ENCODE data around the gene DNAJC9. TPM values are rescaled to one million over a fixed set of nuclear protein-coding genes. Genes with fewer than 3 reads are reported as not detected.
A peak's percentile ranks its signal among the peaks of the same experiment; 100 is the strongest.

DNAJC9 gene
- total and polyA plus RNA-seq, 12 donors = 10.6 to 39.9 (median 13.7) TPM

DNA sequence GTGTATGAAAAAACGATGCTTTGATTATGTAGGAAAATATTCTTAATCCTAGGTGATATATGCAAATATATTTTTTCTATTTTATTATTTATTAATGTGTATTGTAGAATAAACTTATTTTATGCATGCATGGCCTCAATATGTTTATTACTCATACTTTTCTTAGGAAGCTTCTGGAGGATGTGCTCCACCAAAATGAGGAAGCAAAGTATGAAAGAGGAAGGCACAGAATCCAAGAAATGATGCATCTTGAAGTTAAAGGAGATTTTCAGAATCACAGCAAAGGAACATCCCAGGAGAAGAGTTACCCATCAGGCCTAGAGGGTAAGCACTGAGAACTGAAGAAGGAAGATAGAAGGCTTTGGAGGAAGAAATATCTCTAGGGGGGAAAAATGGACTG lies 40.4 kb upstream of the DNAJC9 start:
- no peaks in the 10 kb centered on the region for H3K36me3 ChIP-seq (replicated peaks in 1 of 2)
- no peaks in the 10 kb centered on the region for H3K9me3 ChIP-seq (replicated peaks in 1 of 3)
- TF ChIP-seq, protein P1, sequence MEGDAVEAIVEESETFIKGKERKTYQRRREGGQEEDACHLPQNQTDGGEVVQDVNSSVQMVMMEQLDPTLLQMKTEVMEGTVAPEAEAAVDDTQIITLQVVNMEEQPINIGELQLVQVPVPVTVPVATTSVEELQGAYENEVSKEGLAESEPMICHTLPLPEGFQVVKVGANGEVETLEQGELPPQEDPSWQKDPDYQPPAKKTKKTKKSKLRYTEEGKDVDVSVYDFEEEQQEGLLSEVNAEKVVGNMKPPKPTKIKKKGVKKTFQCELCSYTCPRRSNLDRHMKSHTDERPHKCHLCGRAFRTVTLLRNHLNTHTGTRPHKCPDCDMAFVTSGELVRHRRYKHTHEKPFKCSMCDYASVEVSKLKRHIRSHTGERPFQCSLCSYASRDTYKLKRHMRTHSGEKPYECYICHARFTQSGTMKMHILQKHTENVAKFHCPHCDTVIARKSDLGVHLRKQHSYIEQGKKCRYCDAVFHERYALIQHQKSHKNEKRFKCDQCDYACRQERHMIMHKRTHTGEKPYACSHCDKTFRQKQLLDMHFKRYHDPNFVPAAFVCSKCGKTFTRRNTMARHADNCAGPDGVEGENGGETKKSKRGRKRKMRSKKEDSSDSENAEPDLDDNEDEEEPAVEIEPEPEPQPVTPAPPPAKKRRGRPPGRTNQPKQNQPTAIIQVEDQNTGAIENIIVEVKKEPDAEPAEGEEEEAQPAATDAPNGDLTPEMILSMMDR (IDR thresholded peaks at IDR 0.05) = no peak
- H3K4me1 ChIP-seq (replicated peaks in 1 of 2) = no peaks in the 10 kb centered on the region
- H3K27me3 ChIP-seq = no peaks in the 10 kb centered on the region
- no peak overlapping the region for H3K27ac ChIP-seq
- intact Hi-C loops (cut with DNase I) = no loop called here
- H3K4me3 ChIP-seq = no peak overlapping the region
- DNase-seq = no peak
- WGBS, 4 donors = 83 to 91% (median 87%) methylated on average over 1 of the region's 1 CpG

DNA sequence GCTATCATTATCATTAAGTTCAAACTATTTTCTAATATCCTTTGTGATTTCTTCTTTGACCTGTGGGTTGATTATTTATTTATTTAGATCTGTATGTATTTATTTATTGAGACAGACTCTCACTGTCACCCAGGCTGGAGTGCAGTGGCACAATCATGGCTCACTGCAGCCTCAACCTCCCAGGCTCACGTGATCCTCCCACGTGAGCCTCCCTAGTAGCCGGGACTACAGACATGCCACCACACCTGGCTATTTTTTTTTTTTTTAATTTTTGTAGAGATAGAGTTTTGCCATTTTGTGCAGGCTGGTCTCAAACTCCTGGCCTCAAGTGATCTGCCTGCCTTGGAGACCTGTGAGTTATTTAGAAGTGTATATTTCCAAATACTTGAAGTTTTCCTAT lies 34.0 kb upstream of the DNAJC9 start:
- Histone ChIP-seq H3K27ac (no peak overlapping the region), H3K36me3 (replicated peaks in 1 of 2) (no peaks in the 10 kb centered on the region), H3K27me3 (no peaks in the 10 kb centered on the region), H3K4me1 (replicated peaks in 1 of 2) (no peaks in the 10 kb centered on the region), H3K9me3 (replicated peaks in 1 of 3) (no peaks in the 10 kb centered on the region), H3K4me3 (no peak overlapping the region)
- WGBS, 4 donors = 84 to 97% (median 90%) methylated on average over 3 of the region's 3 CpGs
- intact Hi-C loops (cut with DNase I) = no loop called here
- DNase-seq = no peak
- TF ChIP-seq, protein P1 (IDR thresholded peaks at IDR 0.05) = no peak
- no peak for TF ChIP-seq POLR2A (IDR thresholded peaks at IDR 0.05)

DNA sequence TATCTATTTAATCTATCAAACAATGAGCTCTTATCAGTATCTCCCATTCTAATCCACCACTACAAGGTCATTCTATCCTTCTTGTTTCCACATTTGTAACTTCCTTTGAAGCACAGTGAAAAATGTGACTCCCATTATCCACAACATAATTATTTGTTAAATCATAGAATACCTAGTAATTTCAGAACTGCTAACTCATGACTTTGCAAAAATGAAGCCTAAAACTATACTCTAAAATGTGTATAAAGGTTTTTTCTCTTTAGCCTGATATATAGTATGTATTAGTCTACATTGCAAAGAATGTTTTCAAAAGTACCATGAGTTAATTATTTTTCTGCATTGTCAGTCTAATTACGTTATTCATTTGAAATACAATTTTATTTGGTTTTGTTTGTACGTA lies 17.4 kb upstream of the DNAJC9 start:
- Histone ChIP-seq H3K4me1 (replicated peaks in 1 of 2) (peaks cover 0 to 8% of the 10 kb centered on the region in 2 donors), H3K27ac (no peak overlapping the region), H3K27me3 (no peaks in the 10 kb centered on the region), H3K4me3 (no peak overlapping the region), H3K36me3 (replicated peaks in 1 of 2) (no peaks in the 10 kb centered on the region), H3K9me3 (replicated peaks in 1 of 3) (no peaks in the 10 kb centered on the region)
- DNase-seq = no peak
- 76 to 84% (median 81%) methylated on average over 2 of the region's 2 CpGs for WGBS, 4 donors
- TF ChIP-seq, protein P1 (IDR thresholded peaks at IDR 0.05) = no peak
- no peak for TF ChIP-seq POLR2A (IDR thresholded peaks at IDR 0.05)
- intact Hi-C loops (cut with DNase I) = loop anchor here in 1 of 2 donors (10.0 kb wide), 1 partner anchor 220 kb away; no protein-coding TSS in a partner anchor

DNA sequence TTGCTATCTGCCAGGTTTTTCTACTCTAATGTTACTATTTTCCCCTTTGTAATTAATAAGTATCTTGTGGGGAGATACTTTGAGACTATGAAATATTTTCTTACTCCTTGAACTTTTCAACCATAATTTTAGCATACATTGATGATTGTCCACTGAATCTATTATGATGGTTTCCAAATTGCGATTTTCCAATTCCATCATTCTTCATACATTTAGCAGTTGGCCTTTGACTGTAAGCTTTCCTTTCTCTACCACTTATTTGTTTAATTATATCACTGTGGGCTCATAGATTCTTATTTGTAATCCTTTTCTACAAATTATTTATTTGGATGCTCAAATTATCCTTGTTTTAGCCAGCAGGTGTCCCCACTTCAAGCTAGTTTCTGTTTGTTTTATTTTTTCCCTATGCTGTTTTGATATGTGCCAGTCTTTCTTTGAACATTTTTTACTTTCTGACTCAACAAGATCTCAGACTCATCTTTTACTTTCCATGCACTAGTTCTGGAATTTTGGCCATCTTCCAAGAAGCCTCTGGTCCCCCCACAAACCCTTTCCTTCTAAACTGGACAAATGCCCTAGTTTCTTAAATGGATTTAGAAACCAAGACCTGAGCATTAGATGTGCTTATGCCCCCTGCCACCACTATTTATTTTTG lies 16.8 kb upstream of the DNAJC9 start:
- H3K27ac ChIP-seq = no peak overlapping the region
- no peak overlapping the region for H3K4me3 ChIP-seq
- intact Hi-C loops (cut with DNase I) = loop anchor here in 1 of 2 donors (10.0 kb wide), 1 partner anchor 221 kb away; no protein-coding TSS in a partner anchor
- TF ChIP-seq POLR2A (IDR thresholded peaks at IDR 0.05) = no peak
- TF ChIP-seq, protein P1 (IDR thresholded peaks at IDR 0.05) = peak; percentile 43 to 63 (median 56)
- H3K36me3 ChIP-seq (replicated peaks in 1 of 2) = no peaks in the 10 kb centered on the region
- no peaks in the 10 kb centered on the region for H3K9me3 ChIP-seq (replicated peaks in 1 of 3)
- no peaks in the 10 kb centered on the region for H3K27me3 ChIP-seq
- H3K4me1 ChIP-seq (replicated peaks in 1 of 2) = peaks cover 0 to 8% of the 10 kb centered on the region in 2 donors
- no peak for DNase-seq
- 36 to 41% (median 37%) methylated on average over 1 of the region's 1 CpG for WGBS, 4 donors

Data from adrenal gland (tissue), 12 donors.